ENCODE data around the gene KCNMA1. TPM values are rescaled to one million over a fixed set of nuclear protein-coding genes. Genes with fewer than 3 reads are reported as not detected.

KCNMA1 gene
- total RNA-seq, 1 donor from 2014 or later, result 41.3 TPM

- Histone ChIP-seq H3K27me3 (ENCODE audit: low read depth) (no peaks in the 10 kb centered on the region), H3K4me3 (no peak overlapping the region), H3K4me1 (peaks cover 17% of the 10 kb centered on the region), H3K36me3 (no peaks in the 10 kb centered on the region), H3K27ac (no peak overlapping the region), H3K9me3 (no peaks in the 10 kb centered on the region)
- ATAC-seq (no peak), DNase-seq (no peak)
- intact Hi-C loops (cut with DNase I), result no loop called here
- TF ChIP-seq CTCF (IDR thresholded peaks at IDR 0.05), result no peak
Observed at GRCh38 chr10:77244746-77245145, 392.9 kb downstream of the KCNMA1 start.

- no peak for ATAC-seq
- intact Hi-C loops (cut with DNase I), result no loop called here
- no peak for TF ChIP-seq CTCF (IDR thresholded peaks at IDR 0.05)
- Histone ChIP-seq H3K36me3 (no peaks in the 10 kb centered on the region), H3K4me1 (peaks cover 17% of the 10 kb centered on the region), H3K9me3 (no peaks in the 10 kb centered on the region), H3K27me3 (ENCODE audit: low read depth) (no peaks in the 10 kb centered on the region), H3K27ac (no peak overlapping the region), H3K4me3 (no peak overlapping the region)
- no peak for DNase-seq
Observed at GRCh38 chr10:77244286-77244685, 393.3 kb downstream of the KCNMA1 start.

GRCh38 chr10:77241350-77241725 lies 396.3 kb downstream of the KCNMA1 start:
- intact Hi-C loops (cut with DNase I), result no loop called here
- no peak for ATAC-seq
- no peak for TF ChIP-seq CTCF (IDR thresholded peaks at IDR 0.05)
- Histone ChIP-seq H3K36me3 (no peaks in the 10 kb centered on the region), H3K9me3 (no peaks in the 10 kb centered on the region), H3K4me1 (peaks cover 4% of the 10 kb centered on the region), H3K27me3 (ENCODE audit: low read depth) (no peaks in the 10 kb centered on the region), H3K4me3 (no peak overlapping the region), H3K27ac (no peak overlapping the region)
- no peak for DNase-seq

GRCh38 chr10:77240706-77241349 lies 396.8 kb downstream of the KCNMA1 start:
- no peak for TF ChIP-seq CTCF (IDR thresholded peaks at IDR 0.05)
- Histone ChIP-seq H3K4me3 (no peak overlapping the region), H3K27ac (no peak overlapping the region), H3K36me3 (no peaks in the 10 kb centered on the region), H3K9me3 (no peaks in the 10 kb centered on the region), H3K4me1 (peaks cover 3% of the 10 kb centered on the region), H3K27me3 (ENCODE audit: low read depth) (no peaks in the 10 kb centered on the region)
- intact Hi-C loops (cut with DNase I), result no loop called here
- DNase-seq (no peak), ATAC-seq (no peak)

GRCh38 chr10:77240041-77240652 lies 397.5 kb downstream of the KCNMA1 start:
- Histone ChIP-seq H3K9me3 (no peaks in the 10 kb centered on the region), H3K4me1 (peaks cover 1% of the 10 kb centered on the region), H3K36me3 (no peaks in the 10 kb centered on the region), H3K27ac (no peak overlapping the region), H3K27me3 (ENCODE audit: low read depth) (no peaks in the 10 kb centered on the region), H3K4me3 (no peak overlapping the region)
- intact Hi-C loops (cut with DNase I), result no loop called here
- TF ChIP-seq CTCF (IDR thresholded peaks at IDR 0.05), result no peak
- ATAC-seq (no peak), DNase-seq (no peak)
